Endothelial cell of umbilical vein (primary cell): ENCODE measurements around the gene GALNT13. TPM values are rescaled to one million over a fixed set of nuclear protein-coding genes. Genes with fewer than 3 reads are reported as not detected.

ENCODE experiments used
- BruUV-seq: library from RNA; stranded (reverse); fragments of 400-500 nt; replicated peaks from 2 replicates; lab custom pipeline; 2021; lab: Mats Ljungman, UMichigan
- CTCF ChIA-PET: fragments of 300-600, 350-600 bp; sonication (Branson Sonifier 250); formaldehyde crosslinking; loops from one replicate; lab custom pipeline; 2021; ENCODE audit warnings: antibody characterized with exemption, inconsistent platforms; lab: Charles Lee
- POLR2A ChIA-PET: fragments of 300-600, 350-600 bp; sonication (Branson Sonifier 250); formaldehyde crosslinking; loops from one replicate; lab custom pipeline; 2021; ENCODE audit warnings: antibody characterized with exemption, inconsistent platforms; lab: Charles Lee
- DNase-seq: peaks from one replicate; pipeline ENCODE4 v3.0.0-alpha.2; 2011; ENCODE audit warnings: low read depth, low spot score
- FAIRE-seq: peaks from 2 replicates; lab custom pipeline; 2011; peaks lifted over from hg19 to GRCh38; lab: Jason Lieb, UNC
- H2AFZ ChIP-seq: 2 replicates; pipeline ENCODE4 v1.6.0; 2012; ENCODE audit warnings: low read depth, low read length, control low read depth, inconsistent platforms
- H3K27ac ChIP-seq: 2 replicates; pipeline ENCODE4 v1.5.1; 2011; ENCODE audit warnings: low read depth, mild to moderate bottlenecking, control low read depth, low read length, moderate library complexity; ENCODE audit not compliant: insufficient read depth
- H3K27me3 ChIP-seq, 2 experiments: 2 replicates each; pipeline versions ENCODE4 v1.6.0 to v1.6.1; 2011; ENCODE audit warnings: low read length in 2 of 2, mixed read lengths in 1 of 2; ENCODE audit not compliant: control insufficient read depth in 2 of 2, insufficient read depth in 2 of 2
- H3K36me3 ChIP-seq, 2 experiments: 2 replicates in 1 of 2; 3 replicates in 1 of 2; pipeline ENCODE4 v1.5.1; 2011; ENCODE audit warnings: low read length in 2 of 2, mild to moderate bottlenecking in 1 of 2, moderate library complexity in 1 of 2; ENCODE audit not compliant: control insufficient read depth in 2 of 2, insufficient read depth in 2 of 2; ENCODE audit errors: extremely low read depth in 1 of 2
- H3K4me1 ChIP-seq: 3 replicates; pipeline ENCODE4 v1.5.1; 2011; ENCODE audit warnings: mild to moderate bottlenecking, low read length; ENCODE audit not compliant: control insufficient read depth, insufficient read depth; ENCODE audit errors: extremely low read depth
- H3K4me2 ChIP-seq: 2 replicates; pipeline ENCODE4 v1.6.1; 2011; ENCODE audit warnings: low read length, control low read depth, mixed read lengths; ENCODE audit not compliant: insufficient read depth
- H3K4me3 ChIP-seq, 3 experiments: fragments of 200-600 bp in 1 of 3; sonication (generic), shearing (Covaris generic) in 1 of 3; replicated peaks in 1 of 3; 2 replicates each; pipeline ENCODE4 v1.5.1; 2011 to 2016; ENCODE audit warnings: control low read depth in 3 of 3, low read length in 3 of 3, mild to moderate bottlenecking in 2 of 3, inconsistent platforms in 1 of 3, low read depth in 1 of 3, moderate library complexity in 1 of 3; ENCODE audit not compliant: insufficient read depth in 1 of 3
- H3K79me2 ChIP-seq: 2 replicates; pipeline ENCODE4 v1.6.0; 2012; ENCODE audit warnings: low read length, inconsistent platforms; ENCODE audit not compliant: control insufficient read depth, insufficient read depth
- H3K9ac ChIP-seq: replicated peaks from 2 replicates; pipeline ENCODE3; 2011; ENCODE audit warnings: low read length, control low read depth; ENCODE audit not compliant: insufficient read depth; ENCODE audit errors: extremely low read depth
- H3K9me1 ChIP-seq: replicated peaks from 3 replicates; pipeline ENCODE4 v1.6.0; 2011; ENCODE audit warnings: mild to moderate bottlenecking, low read length; ENCODE audit not compliant: control insufficient read depth, insufficient read depth; ENCODE audit errors: extremely low read depth
- H3K9me3 ChIP-seq: replicated peaks from 2 replicates; pipeline ENCODE4 v1.5.1; 2012; ENCODE audit warnings: low read length, inconsistent platforms; ENCODE audit not compliant: control insufficient read depth, insufficient read depth
- H4K20me1 ChIP-seq: replicated peaks from 2 replicates; pipeline ENCODE3; 2011; ENCODE audit warnings: mild to moderate bottlenecking, low read length; ENCODE audit not compliant: control insufficient read depth, insufficient read depth; ENCODE audit errors: extremely low read depth
- CTCF ChIP-seq, 2 donors: IDR thresholded peaks; 1 replicate in 1 of 2; 2 replicates in 1 of 2; pipeline ENCODE4 v1.5.1; 2011; ENCODE audit warnings: low read length in 2 of 2, mild to moderate bottlenecking in 2 of 2, moderate library complexity in 2 of 2, control low read depth in 1 of 2, inconsistent platforms in 1 of 2, low read depth in 1 of 2; ENCODE audit not compliant: insufficient read depth in 1 of 2; ENCODE audit errors: extremely low read depth in 1 of 2
- EZH2 ChIP-seq: IDR thresholded peaks from 2 replicates; pipeline ENCODE4 v1.6.1; 2012; ENCODE audit warnings: borderline replicate concordance, low read depth, mild to moderate bottlenecking, moderate library complexity, low read length, inconsistent platforms; ENCODE audit not compliant: severe bottlenecking
- FOS ChIP-seq: IDR thresholded peaks from 2 replicates; pipeline ENCODE4 v1.6.1; 2011; ENCODE audit warnings: mild to moderate bottlenecking, low read length, moderate library complexity, borderline replicate concordance; ENCODE audit not compliant: insufficient read depth
- GATA2 ChIP-seq: IDR thresholded peaks from 2 replicates; pipeline ENCODE4 v1.7.0; 2011; ENCODE audit warnings: low read depth, mild to moderate bottlenecking, moderate library complexity, mixed read lengths, low read length; ENCODE audit not compliant: insufficient read length, insufficient read depth
- JUN ChIP-seq: IDR thresholded peaks from 2 replicates; pipeline ENCODE4 v1.6.1; 2011; ENCODE audit warnings: borderline replicate concordance, low read depth; ENCODE audit not compliant: insufficient read length, insufficient read depth
- MAX ChIP-seq: IDR thresholded peaks from 2 replicates; pipeline ENCODE4 v1.6.1; 2011; ENCODE audit not compliant: insufficient read depth, insufficient read length
- MYC ChIP-seq: IDR thresholded peaks from one replicate; pipeline ENCODE4 v1.6.1; 2011; ENCODE audit warnings: mild to moderate bottlenecking, low read depth, low read length
- POLR2A ChIP-seq: IDR thresholded peaks from 2 replicates; pipeline ENCODE4 v1.6.1; 2012; ENCODE audit warnings: low read depth, mild to moderate bottlenecking, control low read depth, low read length
- POLR2AphosphoS5 ChIP-seq: IDR thresholded peaks from 2 replicates; pipeline ENCODE4 v1.6.1; 2012; ENCODE audit warnings: low read depth, mild to moderate bottlenecking, control low read depth, low read length, moderate library complexity; ENCODE audit not compliant: insufficient read depth
- dilution Hi-C: fragments of 300-500 bp; cut with MboI; formaldehyde crosslinking; loops from one replicate; pipeline ENCODE4 v1.15.0; 2019; ENCODE audit warnings: low sequenced_read_pairs; ENCODE audit not compliant: extremely low pct_ligation_motif_present
- intact Hi-C: fragments of 100-400 bp; cut with micrococcal nuclease; formaldehyde crosslinking; loops from one replicate; pipeline ENCODE4 v1.10.0; 2022
- polyA plus RNA-seq, 4 experiments: library from polyadenylated mRNA; depleted of rRNA in 3 of 4; stranded (reverse) in 3 of 4; unstranded in 1 of 4; fragments of >200 nt; gene quantifications; 2 replicates each; pipeline versions ENCODE4 v1.2.1 to v1.2.3, GENCODE V29; 2011 to 2012; ENCODE audit warnings: missing spikeins in 1 of 4
- total RNA-seq: library from RNA; stranded (reverse); gene quantifications from 2 replicates; pipeline ENCODE4 v1.2.3, GENCODE V29; 2021

The GALNT13 gene
- total and polyA plus RNA-seq, 2 donors (not counting 3 experiments of a cell fraction or from before 2014, with no cell fraction given) = 0.06 TPM; not detected in 1

GRCh38 chr2:154293864-154294263 is 422.1 kb downstream of the GALNT13 start:
- CTCF ChIA-PET = no interaction called here
- Histone ChIP-seq H3K4me3 (no peak overlapping the region), H3K79me2 (no peaks in the 10 kb centered on the region), H3K36me3 (no peaks in the 10 kb centered on the region), H3K4me2 (no peak overlapping the region), H3K27me3 (no peaks in the 10 kb centered on the region), H3K9me1 (no peaks in the 10 kb centered on the region), H3K9me3 (no peaks in the 10 kb centered on the region), H3K9ac (no peak overlapping the region), H3K4me1 (no peaks in the 10 kb centered on the region), H4K20me1 (no peaks in the 10 kb centered on the region), H2AFZ (no peak overlapping the region), H3K27ac (no peak overlapping the region)
- intact Hi-C loops = no loop called here
- FAIRE-seq (no peak), DNase-seq (no peak)
- TF ChIP-seq POLR2AphosphoS5 = no peak
- no peak for TF ChIP-seq MAX
- no peak for TF ChIP-seq GATA2
- no peak for TF ChIP-seq CTCF (IDR thresholded peaks at IDR 0.05; ENCODE audit: extremely low read depth in 1 of 2, insufficient read depth in 1 of 2, low read depth in 1 of 2, low read length in 2 of 2)
- no peak for TF ChIP-seq EZH2
- no peak for TF ChIP-seq MYC
- TF ChIP-seq JUN = no peak
- no peak for TF ChIP-seq FOS
- TF ChIP-seq POLR2A = no peak
- POLR2A ChIA-PET = no interaction called here
- BruUV-seq = no TSS peak
- dilution Hi-C loops = no loop called here
